Right cardiac atrium (tissue), 5 donors: ENCODE results near the gene HK1. TPM values are rescaled to one million over a fixed set of nuclear protein-coding genes. Genes with fewer than 3 reads are reported as not detected.

Source experiments
- ATAC-seq, 2 donors: fragments of 200-7000 bp; cut with Tn5 transposase; one replicate each; pipeline versions ENCODE4 v1.8.0 to v1.9.1; 2020; ENCODE audit warnings: moderate library complexity in 2 of 2, mild to moderate bottlenecking in 1 of 2
- DNase-seq, 3 donors: peaks; one replicate each; pipeline ENCODE4 v3.0.0-alpha.2; 2020
- H3K27ac ChIP-seq: one replicate; pipeline ENCODE4 v1.5.1; 2013; ENCODE audit warnings: mild to moderate bottlenecking, low read length, control low read depth, moderate library complexity
- H3K27me3 ChIP-seq: one replicate; pipeline ENCODE4 v1.6.1; 2013; ENCODE audit not compliant: control insufficient read depth, insufficient read depth
- H3K4me1 ChIP-seq: one replicate; pipeline ENCODE4 v1.6.1; 2013; ENCODE audit warnings: low read length; ENCODE audit not compliant: control insufficient read depth, insufficient read depth
- H3K4me3 ChIP-seq: one replicate; pipeline ENCODE4 v1.5.1; 2013; ENCODE audit warnings: low read length, control low read depth
- H3K9me3 ChIP-seq: one replicate; pipeline ENCODE4 v1.6.1; 2013; ENCODE audit warnings: low read length; ENCODE audit not compliant: control insufficient read depth
- WGBS: extraction: QIAGEN DNeasy Blood & Tissue Kit; methylation state at CpG from one replicate; pipeline ENCODE4 v1.1.7; 2013; 5-methylcytosine and 5-hydroxymethylcytosine counted together
- intact Hi-C, 4 donors: fragments of 100-400 bp; cut with DNase I; formaldehyde crosslinking; loops; one replicate each; pipeline versions ENCODE4 v1.11.0 to v1.14.0; 2022 to 2023
- polyA plus RNA-seq: library from polyadenylated mRNA; stranded (reverse); fragments of 200-250 nt; gene quantifications from one replicate; pipeline ENCODE4 v1.2.3, GENCODE V29; 2013
- total RNA-seq, 4 donors: library from RNA; stranded (reverse); fragmentation: NEBNext Ultra II Directional; extraction: Animal tissue kit (Norgen Biotek cat#: 25700); gene quantifications; one replicate each; pipeline ENCODE4 v1.2.1, GENCODE V29; 2021
- donor health status: healthy with polysubstance abuse.
- donor health status: DM: no; HTN: yes; CAD: no.
- donor health status: DM: no; HTN: no; CAD: no.
- donor health status: DM: no; HTN: yes; CAD: no; lungs with severe emphysema.
- donor health status: DM: yes; HTN: yes; CAD: no.

The HK1 gene
- total and polyA plus RNA-seq, 5 donors = 165 to 313 (median 278) TPM

- H3K27ac ChIP-seq = peak overlapping the region; percentile 57
- 82% methylated on average over 8 of the region's 8 CpGs for WGBS
- DNase-seq = no peak
- ATAC-seq = no peak
- intact Hi-C loops = no loop called here
- H3K27me3 ChIP-seq = no peaks in the 10 kb centered on the region
- H3K9me3 ChIP-seq = no peaks in the 10 kb centered on the region
- peaks cover 57% of the 10 kb centered on the region for H3K4me1 ChIP-seq
- no peak overlapping the region for H3K4me3 ChIP-seq
Observed at GRCh38 chr10:69335613-69336012, 57.3 kb downstream of the HK1 start.

- no peak for ATAC-seq
- WGBS = 73% methylated on average over 2 of the region's 2 CpGs
- Histone ChIP-seq H3K9me3 (no peaks in the 10 kb centered on the region), H3K27ac (peak overlapping the region; percentile 87), H3K4me1 (peaks cover 57% of the 10 kb centered on the region), H3K27me3 (no peaks in the 10 kb centered on the region), H3K4me3 (no peak overlapping the region)
- DNase-seq = no peak
- intact Hi-C loops = no loop called here
Observed at GRCh38 chr10:69336952-69337295, 58.6 kb downstream of the HK1 start.

- Histone ChIP-seq H3K9me3 (no peaks in the 10 kb centered on the region), H3K4me3 (no peak overlapping the region), H3K27me3 (no peaks in the 10 kb centered on the region), H3K27ac (peak overlapping the region; percentile 87), H3K4me1 (peaks cover 59% of the 10 kb centered on the region)
- 36% methylated on average over 16 of the region's 16 CpGs for WGBS
- peak; percentile 51 to 57 for ATAC-seq
- intact Hi-C loops = no loop called here
- DNase-seq = peak in 2 of 3 donors; percentile 73 to 87
Observed at GRCh38 chr10:69337296-69338132, 59.2 kb downstream of the HK1 start.

GRCh38 chr10:69338133-69338456 is 59.8 kb downstream of the HK1 start:
- H3K4me3 ChIP-seq = no peak overlapping the region
- intact Hi-C loops = no loop called here
- peak in 1 of 2 donors; percentile 10 for ATAC-seq

GRCh38 chr10:69338547-69339450 is 60.5 kb downstream of the HK1 start:
- Histone ChIP-seq H3K27me3 (no peaks in the 10 kb centered on the region), H3K4me1 (peaks cover 49% of the 10 kb centered on the region), H3K9me3 (no peaks in the 10 kb centered on the region), H3K4me3 (no peak overlapping the region), H3K27ac (peak overlapping the region; percentile 81)
- intact Hi-C loops = no loop called here
- WGBS = 48% methylated on average over 9 of the region's 9 CpGs
- DNase-seq (no peak), ATAC-seq (no peak)

More at GRCh38 chr10:69338133-69338456, 59.8 kb downstream of the HK1 start:
- Histone ChIP-seq H3K9me3 (no peaks in the 10 kb centered on the region), H3K4me1 (peaks cover 55% of the 10 kb centered on the region), H3K27ac (peak overlapping the region; percentile 81), H3K27me3 (no peaks in the 10 kb centered on the region)
- DNase-seq = peak in 1 of 3 donors; percentile 79
- WGBS = 59% methylated on average over 8 of the region's 8 CpGs

GRCh38 chr10:69340695-69341094 is 62.4 kb downstream of the HK1 start:
- intact Hi-C loops = no loop called here
- Histone ChIP-seq H3K9me3 (no peaks in the 10 kb centered on the region), H3K4me3 (no peak overlapping the region), H3K4me1 (peaks cover 42% of the 10 kb centered on the region), H3K27ac (no peak overlapping the region), H3K27me3 (no peaks in the 10 kb centered on the region)
- ATAC-seq (no peak), DNase-seq (no peak)
- 75% methylated on average over 9 of the region's 9 CpGs for WGBS

- no peak overlapping the region for H3K4me3 ChIP-seq
- no peak for ATAC-seq
- DNase-seq = no peak
- H3K27me3 ChIP-seq = no peaks in the 10 kb centered on the region
- H3K27ac ChIP-seq = no peak overlapping the region
- intact Hi-C loops = no loop called here
- WGBS = 89% methylated on average over 4 of the region's 4 CpGs
- no peaks in the 10 kb centered on the region for H3K9me3 ChIP-seq
- peaks cover 31% of the 10 kb centered on the region for H3K4me1 ChIP-seq
Observed at GRCh38 chr10:69343905-69344304, 65.6 kb downstream of the HK1 start.

- Histone ChIP-seq H3K4me1 (peaks cover 29% of the 10 kb centered on the region), H3K9me3 (no peaks in the 10 kb centered on the region), H3K27ac (no peak overlapping the region), H3K4me3 (no peak overlapping the region), H3K27me3 (no peaks in the 10 kb centered on the region)
- intact Hi-C loops = no loop called here
- ATAC-seq (no peak), DNase-seq (no peak)
- WGBS = 57% methylated on average over 13 of the region's 13 CpGs
Observed at GRCh38 chr10:69344591-69345252, 66.4 kb downstream of the HK1 start.

- ATAC-seq = peak; percentile 27 to 60
Observed at GRCh38 chr10:69345402-69345801, 67.1 kb downstream of the HK1 start.

GRCh38 chr10:69345890-69346474 is 67.7 kb downstream of the HK1 start:
- no peak overlapping the region for H3K4me3 ChIP-seq
- no peak for DNase-seq
- no peaks in the 10 kb centered on the region for H3K9me3 ChIP-seq
- H3K27ac ChIP-seq = peak overlapping the region; percentile 51
- H3K4me1 ChIP-seq = peaks cover 29% of the 10 kb centered on the region
- ATAC-seq = peak; percentile 27 to 54
- no peaks in the 10 kb centered on the region for H3K27me3 ChIP-seq
- intact Hi-C loops = no loop called here
- WGBS = 41% methylated on average over 8 of the region's 8 CpGs

More at GRCh38 chr10:69345402-69345801, 67.1 kb downstream of the HK1 start:
- Histone ChIP-seq H3K9me3 (no peaks in the 10 kb centered on the region), H3K27ac (peak overlapping the region; percentile 10), H3K4me1 (peaks cover 29% of the 10 kb centered on the region), H3K4me3 (no peak overlapping the region), H3K27me3 (no peaks in the 10 kb centered on the region)
- intact Hi-C loops = no loop called here
- no peak for DNase-seq
- 78% methylated on average over 2 of the region's 2 CpGs for WGBS
